Measurements from ENCODE around the gene SLC34A1.

Gene SLC34A1

DNA sequence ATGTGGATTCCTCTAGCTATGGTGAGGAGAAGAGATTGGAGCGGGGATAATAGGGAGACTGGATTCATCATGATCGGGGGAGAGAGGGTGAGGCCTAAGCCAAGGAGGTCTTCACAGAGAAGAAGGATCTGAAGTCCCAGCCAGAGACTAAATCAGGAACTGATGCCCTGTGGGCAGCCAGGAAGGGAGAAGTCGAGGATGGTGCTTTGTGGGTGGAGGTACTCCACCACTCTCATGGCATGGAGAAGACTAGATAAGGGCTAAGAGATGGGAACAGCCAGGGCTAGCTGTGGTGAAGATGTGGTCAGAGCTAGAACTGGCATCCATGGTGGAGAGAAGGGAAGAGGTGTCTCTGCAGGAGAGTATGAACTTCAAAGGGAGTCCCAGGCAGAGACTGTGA is 29.5 kb upstream of the SLC34A1 start (continued):
- TF ChIP-seq ZNF292 (tag by site-specific recombination; IDR thresholded peaks at IDR 0.05; ENCODE audit: borderline replicate concordance, low read depth) (no peak), SALL2 (tag by site-specific recombination; IDR thresholded peaks at IDR 0.05; ENCODE audit: borderline replicate concordance) (no peak), ZNF768 (tag by site-specific recombination; IDR thresholded peaks at IDR 0.05) (no peak), ZNF335 (tag by site-specific recombination; conservative IDR thresholded peaks at IDR 0.05) (no peak), ZNF2 (tag by site-specific recombination; IDR thresholded peaks at IDR 0.05) (no peak), WT1 (tag by site-specific recombination; IDR thresholded peaks at IDR 0.05) (no peak), ZNF24 (tag by site-specific recombination; IDR thresholded peaks at IDR 0.05) (no peak), SP3 (tag by site-specific recombination; IDR thresholded peaks at IDR 0.05) (no peak), ZNF560 (tag by site-specific recombination; IDR thresholded peaks at IDR 0.05; ENCODE audit: borderline replicate concordance) (no peak), ZNF324 (tag by site-specific recombination; IDR thresholded peaks at IDR 0.05) (no peak)
- TF ChIP-seq, protein P1, sequence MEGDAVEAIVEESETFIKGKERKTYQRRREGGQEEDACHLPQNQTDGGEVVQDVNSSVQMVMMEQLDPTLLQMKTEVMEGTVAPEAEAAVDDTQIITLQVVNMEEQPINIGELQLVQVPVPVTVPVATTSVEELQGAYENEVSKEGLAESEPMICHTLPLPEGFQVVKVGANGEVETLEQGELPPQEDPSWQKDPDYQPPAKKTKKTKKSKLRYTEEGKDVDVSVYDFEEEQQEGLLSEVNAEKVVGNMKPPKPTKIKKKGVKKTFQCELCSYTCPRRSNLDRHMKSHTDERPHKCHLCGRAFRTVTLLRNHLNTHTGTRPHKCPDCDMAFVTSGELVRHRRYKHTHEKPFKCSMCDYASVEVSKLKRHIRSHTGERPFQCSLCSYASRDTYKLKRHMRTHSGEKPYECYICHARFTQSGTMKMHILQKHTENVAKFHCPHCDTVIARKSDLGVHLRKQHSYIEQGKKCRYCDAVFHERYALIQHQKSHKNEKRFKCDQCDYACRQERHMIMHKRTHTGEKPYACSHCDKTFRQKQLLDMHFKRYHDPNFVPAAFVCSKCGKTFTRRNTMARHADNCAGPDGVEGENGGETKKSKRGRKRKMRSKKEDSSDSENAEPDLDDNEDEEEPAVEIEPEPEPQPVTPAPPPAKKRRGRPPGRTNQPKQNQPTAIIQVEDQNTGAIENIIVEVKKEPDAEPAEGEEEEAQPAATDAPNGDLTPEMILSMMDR (tag by site-specific recombination; IDR thresholded peaks at IDR 0.05) = no peak

DNA sequence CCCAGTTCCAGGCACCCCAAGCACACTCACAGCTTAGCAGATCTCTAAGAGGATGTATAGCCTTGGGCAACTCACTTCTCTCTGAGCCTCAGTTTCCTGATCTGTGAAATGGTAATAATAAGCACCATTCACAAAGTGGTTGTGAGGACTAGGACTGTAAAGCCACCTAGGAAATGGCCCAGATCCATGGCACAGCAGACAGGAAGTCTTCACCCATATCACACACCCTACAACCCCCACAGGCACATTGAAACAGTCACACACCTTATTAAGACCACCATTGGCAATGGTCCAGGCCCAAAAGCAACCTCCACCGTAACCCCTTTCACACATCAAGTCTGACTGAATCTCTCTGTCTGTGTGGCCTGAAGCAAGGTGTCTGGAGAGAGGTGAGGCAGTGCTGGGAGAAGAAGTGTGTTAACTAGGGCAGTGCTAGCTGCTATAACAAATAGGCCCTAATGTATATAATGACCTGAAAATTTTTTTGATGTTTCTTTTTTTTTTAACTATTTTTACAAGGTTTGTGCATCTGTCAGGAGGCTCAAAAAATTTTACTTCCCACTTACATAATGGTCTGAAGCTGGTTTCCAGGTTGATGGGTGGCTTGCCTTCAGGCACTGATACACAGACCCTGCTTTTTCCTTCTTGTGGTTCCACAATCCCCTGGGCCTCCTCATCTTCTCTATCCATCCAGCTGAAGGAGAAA is 28.9 kb upstream of the SLC34A1 start:
- no peak overlapping the region for H3K27ac ChIP-seq (ENCODE audit: extremely low read depth, low read depth, low read length)
- TF ChIP-seq ZFP41 (tag by site-specific recombination; IDR thresholded peaks at IDR 0.05; ENCODE audit: borderline replicate concordance) (no peak), ZNF433 (tag by site-specific recombination; IDR thresholded peaks at IDR 0.05; ENCODE audit: low read depth) (no peak), ZNF211 (tag by site-specific recombination; IDR thresholded peaks at IDR 0.05; ENCODE audit: low read depth) (no peak), ZSCAN16 (tag by site-specific recombination; IDR thresholded peaks at IDR 0.05) (no peak), ZNF138 (tag by site-specific recombination; IDR thresholded peaks at IDR 0.05; ENCODE audit: borderline replicate concordance) (no peak), ZNF621 (tag by site-specific recombination; IDR thresholded peaks at IDR 0.05) (no peak), ZNF174 (tag by site-specific recombination; IDR thresholded peaks at IDR 0.05) (no peak)
- TF ChIP-seq, protein P2, sequence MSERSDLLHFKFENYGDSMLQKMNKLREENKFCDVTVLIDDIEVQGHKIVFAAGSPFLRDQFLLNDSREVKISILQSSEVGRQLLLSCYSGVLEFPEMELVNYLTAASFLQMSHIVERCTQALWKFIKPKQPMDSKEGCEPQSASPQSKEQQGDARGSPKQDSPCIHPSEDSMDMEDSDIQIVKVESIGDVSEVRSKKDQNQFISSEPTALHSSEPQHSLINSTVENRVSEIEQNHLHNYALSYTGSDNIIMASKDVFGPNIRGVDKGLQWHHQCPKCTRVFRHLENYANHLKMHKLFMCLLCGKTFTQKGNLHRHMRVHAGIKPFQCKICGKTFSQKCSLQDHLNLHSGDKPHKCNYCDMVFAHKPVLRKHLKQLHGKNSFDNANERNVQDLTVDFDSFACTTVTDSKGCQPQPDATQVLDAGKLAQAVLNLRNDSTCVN (tag by site-specific recombination; optimal IDR thresholded peaks at IDR 0.05) = no peak
- peaks cover 4% of the 10 kb centered on the region; the same call in 1 of the 2 replicates for H3K4me1 ChIP-seq (ENCODE audit: control insufficient read depth, insufficient read depth, low read length)
- ChIA-PET POLR2A (interaction anchor here (0.7 kb wide), 1 partner anchor 15 kb away, joined by 3 read pairs; no protein-coding TSS in a partner anchor), CTCF (interaction anchor here (0.9 to 1.5 kb wide), 5 partner anchors 14 to 53 kb away, joined by 3 to 4 read pairs (median 3); no protein-coding TSS in a partner anchor)
- H3K36me3 ChIP-seq (ENCODE audit: control insufficient read depth in 2 of 2, insufficient read depth in 1 of 2, low read length in 2 of 2) = peaks cover 0 to under 1% of the 10 kb centered on the region in 2 experiments; a peak in 1 of 3 replicates
- no peak overlapping the region for H3K4me3 ChIP-seq (ENCODE audit: low read depth, low read length)
- H3K9me3 ChIP-seq (ENCODE audit: control insufficient read depth, insufficient read depth, low read depth, low read length) = no peaks in the 10 kb centered on the region

DNA sequence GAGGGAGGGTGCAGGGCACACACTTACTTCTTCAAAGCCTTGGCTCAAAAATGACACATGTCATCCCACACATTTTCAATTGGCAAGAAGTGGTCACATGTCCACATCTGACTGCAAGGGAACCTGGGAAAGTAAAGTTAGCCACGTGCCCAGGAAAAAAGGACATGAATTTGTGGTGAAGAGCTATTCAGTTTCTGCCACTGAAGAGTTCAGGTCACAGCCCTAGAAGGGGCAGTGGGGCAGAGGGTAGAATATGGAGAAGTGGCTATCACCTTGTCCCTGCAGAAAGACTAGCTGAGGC is 28.4 kb upstream of the SLC34A1 start:
- H3K4me3 ChIP-seq (ENCODE audit: low read depth, low read length) = no peak overlapping the region
- CTCF ChIA-PET = interaction anchor here (0.7 to 1.5 kb wide), 6 partner anchors 13 to 54 kb away, joined by 3 to 5 read pairs (median 3); no protein-coding TSS in a partner anchor
- H3K36me3 ChIP-seq (ENCODE audit: control insufficient read depth in 2 of 2, insufficient read depth in 1 of 2, low read length in 2 of 2) = no peaks in the 10 kb centered on the region
- H3K4me1 ChIP-seq (ENCODE audit: control insufficient read depth, insufficient read depth, low read length) = no peaks in the 10 kb centered on the region
- POLR2A ChIA-PET = no interaction called here
- H3K9me3 ChIP-seq (ENCODE audit: control insufficient read depth, insufficient read depth, low read depth, low read length) = no peaks in the 10 kb centered on the region
- H3K27ac ChIP-seq (ENCODE audit: extremely low read depth, low read depth, low read length) = no peak overlapping the region
- TF ChIP-seq TRIM28 (IDR thresholded peaks at IDR 0.05; ENCODE audit: borderline replicate concordance, low read length) (no peak), ZNF549 (tag by site-specific recombination; IDR thresholded peaks at IDR 0.05) (no peak), EGR2 (tag by site-specific recombination; IDR thresholded peaks at IDR 0.05; ENCODE audit: low read depth) (no peak), BCL11A (tag by site-specific recombination; IDR thresholded peaks at IDR 0.05; ENCODE audit: low read depth) (no peak)
- TF ChIP-seq, protein P3, sequence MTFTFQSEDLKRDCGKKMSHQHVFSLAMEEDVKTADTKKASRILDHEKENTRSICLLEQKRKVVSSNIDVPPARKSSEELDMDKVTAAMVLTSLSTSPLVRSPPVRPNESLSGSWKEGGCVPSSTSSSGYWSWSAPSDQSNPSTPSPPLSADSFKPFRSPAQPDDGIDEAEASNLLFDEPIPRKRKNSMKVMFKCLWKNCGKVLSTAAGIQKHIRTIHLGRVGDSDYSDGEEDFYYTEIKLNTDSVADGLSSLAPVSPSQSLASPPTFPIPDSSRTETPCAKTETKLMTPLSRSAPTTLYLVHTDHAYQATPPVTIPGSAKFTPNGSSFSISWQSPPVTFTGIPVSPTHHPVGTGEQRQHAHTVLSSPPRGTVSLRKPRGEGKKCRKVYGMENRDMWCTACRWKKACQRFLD (tag by site-specific recombination; IDR thresholded peaks at IDR 0.05) = no peak
- TF ChIP-seq, protein P4, sequence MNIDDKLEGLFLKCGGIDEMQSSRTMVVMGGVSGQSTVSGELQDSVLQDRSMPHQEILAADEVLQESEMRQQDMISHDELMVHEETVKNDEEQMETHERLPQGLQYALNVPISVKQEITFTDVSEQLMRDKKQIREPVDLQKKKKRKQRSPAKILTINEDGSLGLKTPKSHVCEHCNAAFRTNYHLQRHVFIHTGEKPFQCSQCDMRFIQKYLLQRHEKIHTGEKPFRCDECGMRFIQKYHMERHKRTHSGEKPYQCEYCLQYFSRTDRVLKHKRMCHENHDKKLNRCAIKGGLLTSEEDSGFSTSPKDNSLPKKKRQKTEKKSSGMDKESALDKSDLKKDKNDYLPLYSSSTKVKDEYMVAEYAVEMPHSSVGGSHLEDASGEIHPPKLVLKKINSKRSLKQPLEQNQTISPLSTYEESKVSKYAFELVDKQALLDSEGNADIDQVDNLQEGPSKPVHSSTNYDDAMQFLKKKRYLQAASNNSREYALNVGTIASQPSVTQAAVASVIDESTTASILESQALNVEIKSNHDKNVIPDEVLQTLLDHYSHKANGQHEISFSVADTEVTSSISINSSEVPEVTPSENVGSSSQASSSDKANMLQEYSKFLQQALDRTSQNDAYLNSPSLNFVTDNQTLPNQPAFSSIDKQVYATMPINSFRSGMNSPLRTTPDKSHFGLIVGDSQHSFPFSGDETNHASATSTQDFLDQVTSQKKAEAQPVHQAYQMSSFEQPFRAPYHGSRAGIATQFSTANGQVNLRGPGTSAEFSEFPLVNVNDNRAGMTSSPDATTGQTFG (tag by site-specific recombination; IDR thresholded peaks at IDR 0.05; ENCODE audit: borderline replicate concordance) = no peak
- TF ChIP-seq, protein P5, sequence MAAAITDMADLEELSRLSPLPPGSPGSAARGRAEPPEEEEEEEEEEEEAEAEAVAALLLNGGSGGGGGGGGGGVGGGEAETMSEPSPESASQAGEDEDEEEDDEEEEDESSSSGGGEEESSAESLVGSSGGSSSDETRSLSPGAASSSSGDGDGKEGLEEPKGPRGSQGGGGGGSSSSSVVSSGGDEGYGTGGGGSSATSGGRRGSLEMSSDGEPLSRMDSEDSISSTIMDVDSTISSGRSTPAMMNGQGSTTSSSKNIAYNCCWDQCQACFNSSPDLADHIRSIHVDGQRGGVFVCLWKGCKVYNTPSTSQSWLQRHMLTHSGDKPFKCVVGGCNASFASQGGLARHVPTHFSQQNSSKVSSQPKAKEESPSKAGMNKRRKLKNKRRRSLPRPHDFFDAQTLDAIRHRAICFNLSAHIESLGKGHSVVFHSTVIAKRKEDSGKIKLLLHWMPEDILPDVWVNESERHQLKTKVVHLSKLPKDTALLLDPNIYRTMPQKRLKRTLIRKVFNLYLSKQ (tag by site-specific recombination; IDR thresholded peaks at IDR 0.05; ENCODE audit: borderline replicate concordance) = no peak

All from HEK293 (cell line).